ENCODE data around the gene NPAS3.

The NPAS3 gene

GRCh38 chr14:33714527-33715226 lies 776.0 kb downstream of the NPAS3 start:
- no peak for DNase-seq (ENCODE audit: low read depth in 2 of 2)

- no peak for DNase-seq (ENCODE audit: low read depth in 2 of 2)
These were observed 776.5 kb downstream of the NPAS3 start for GRCh38 chr14:33715227-33715528.

- no peak for DNase-seq (ENCODE audit: low read depth in 2 of 2)
These were observed 778.2 kb downstream of the NPAS3 start for GRCh38 chr14:33716921-33717320.

- DNase-seq (ENCODE audit: low read depth in 2 of 2), result no peak
These were observed 779.2 kb downstream of the NPAS3 start for GRCh38 chr14:33717866-33718265.

- no peak for DNase-seq (ENCODE audit: low read depth in 2 of 2)
These were observed 781.7 kb downstream of the NPAS3 start for GRCh38 chr14:33720284-33720787.

- no peak for DNase-seq (ENCODE audit: low read depth in 2 of 2)
These were observed 788.0 kb downstream of the NPAS3 start for GRCh38 chr14:33726685-33727084.

DNA sequence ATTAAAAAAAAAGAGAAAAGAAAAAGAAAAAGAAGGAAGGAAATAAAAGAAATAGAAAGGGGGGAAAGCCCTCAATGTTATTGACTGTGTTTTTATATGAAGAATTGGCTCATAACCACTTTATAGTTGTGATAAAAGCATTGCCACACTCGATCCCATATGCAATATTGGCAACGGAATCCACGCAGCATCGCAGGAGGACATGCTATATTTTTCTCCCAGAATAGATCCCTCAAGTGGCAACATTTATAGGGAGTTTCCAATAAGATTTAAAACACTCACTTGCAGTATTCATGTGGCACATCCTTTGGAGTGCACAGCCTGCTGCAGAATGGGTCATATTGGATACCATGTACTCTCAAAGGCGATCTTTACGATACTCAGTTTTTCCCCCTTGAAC lies 788.9 kb downstream of the NPAS3 start:
- DNase-seq (ENCODE audit: low read depth in 2 of 2), result no peak

DNA sequence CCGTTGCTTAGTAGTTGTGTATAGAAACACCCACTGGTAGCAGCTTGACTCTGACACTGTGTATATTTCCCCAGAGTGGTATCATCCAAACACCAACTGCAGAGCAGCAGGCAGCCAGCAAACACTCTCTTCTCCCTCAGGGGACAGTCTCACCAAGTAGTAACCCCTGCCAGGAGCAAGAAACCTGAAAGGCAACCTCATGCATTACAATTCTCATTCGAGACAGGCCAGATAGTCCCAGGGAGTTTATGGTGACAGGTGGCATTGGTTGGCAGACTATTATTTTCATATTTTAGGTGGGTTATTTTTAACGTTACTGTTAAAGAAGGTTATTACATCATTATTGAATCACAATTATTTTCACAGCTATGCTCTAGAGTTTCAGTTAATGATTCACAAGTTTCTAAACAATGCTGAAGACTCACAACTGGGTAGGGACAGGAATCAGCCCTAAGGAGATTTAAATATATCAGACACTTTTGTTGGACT lies 789.4 kb downstream of the NPAS3 start:
- no peak for DNase-seq (ENCODE audit: low read depth in 2 of 2)

DNA sequence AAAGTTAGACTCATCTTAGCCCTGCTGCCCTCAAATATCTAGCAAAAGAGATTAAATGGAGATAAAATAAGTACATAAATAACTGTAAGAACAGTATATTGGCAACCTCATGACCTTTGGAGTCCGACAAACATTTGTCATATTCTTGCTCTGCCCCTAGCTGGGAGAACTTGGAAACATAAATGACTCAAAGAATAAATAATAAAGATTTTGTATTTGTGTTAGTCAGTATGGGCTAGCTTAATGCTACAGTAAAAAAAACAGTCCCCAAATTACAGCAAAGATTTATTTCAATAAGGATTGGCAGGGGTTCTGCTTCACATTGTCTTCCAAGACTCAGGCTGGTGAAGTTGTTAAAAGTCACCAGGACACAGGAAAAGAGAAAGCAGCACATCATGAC lies 791.5 kb downstream of the NPAS3 start:
- DNase-seq (ENCODE audit: low read depth in 2 of 2), result no peak

- no peak for DNase-seq (ENCODE audit: low read depth in 2 of 2)
These were observed 793.5 kb downstream of the NPAS3 start for GRCh38 chr14:33732175-33732574.

DNA sequence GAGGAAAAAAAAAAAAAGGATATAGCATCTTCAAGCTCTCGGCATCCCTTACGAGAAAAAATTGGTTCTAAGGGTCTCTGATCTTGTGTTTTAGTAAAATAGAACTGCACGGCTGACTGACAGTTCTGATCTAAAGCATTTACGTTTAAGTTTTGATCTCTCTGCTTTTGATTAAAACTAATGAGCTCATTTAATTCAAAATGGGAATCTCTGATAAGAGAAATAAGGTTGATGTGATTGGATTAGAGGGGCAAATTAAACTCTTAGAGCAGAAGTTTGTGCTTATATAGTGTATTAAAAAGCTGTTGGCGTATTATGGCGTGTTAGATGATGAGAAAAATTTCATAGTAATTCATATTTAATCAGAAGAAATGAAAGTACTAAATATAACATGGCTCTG lies 794.6 kb downstream of the NPAS3 start:
- DNase-seq (ENCODE audit: low read depth in 2 of 2), result no peak

DNA sequence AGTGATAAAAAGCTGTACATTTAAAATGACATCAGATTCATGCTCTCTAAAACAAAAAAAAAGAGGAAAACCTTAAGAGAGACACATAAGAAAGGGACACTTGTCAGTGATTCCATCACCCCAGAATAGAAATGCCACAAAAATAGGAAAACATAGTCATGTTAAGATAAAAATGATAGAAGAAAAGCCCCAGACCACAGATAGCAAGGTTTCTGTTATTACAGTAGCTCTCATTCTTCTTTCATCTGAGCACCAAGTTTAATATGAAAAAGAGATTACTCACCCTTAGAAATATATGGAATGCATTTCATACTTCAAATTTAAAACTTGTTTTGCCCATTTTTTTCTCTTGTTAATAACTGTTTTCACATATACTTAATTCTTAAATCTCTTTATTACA lies 795.0 kb downstream of the NPAS3 start:
- no peak for DNase-seq (ENCODE audit: low read depth in 2 of 2)

DNA sequence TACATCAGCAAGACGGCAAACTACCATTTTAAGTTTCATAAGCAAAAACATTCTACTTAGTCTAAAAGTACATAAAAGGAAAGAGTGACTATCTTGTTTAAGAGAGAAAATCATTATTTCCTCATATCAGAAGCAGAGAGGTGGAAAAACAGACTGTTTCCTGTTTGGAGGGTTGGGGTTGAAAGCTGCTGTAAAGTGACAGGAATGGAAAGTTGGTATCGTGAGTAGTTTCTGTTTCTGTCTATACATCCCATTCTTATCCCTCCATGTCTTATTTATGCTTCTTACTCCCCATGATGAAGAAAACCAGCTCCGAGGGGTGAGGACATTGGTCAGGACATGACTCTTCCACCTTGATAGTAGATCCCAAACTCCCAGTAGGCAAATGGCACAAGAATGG lies 795.7 kb downstream of the NPAS3 start:
- no peak for DNase-seq (ENCODE audit: low read depth in 2 of 2)

- no peak for DNase-seq (ENCODE audit: low read depth in 2 of 2)
These were observed 797.7 kb downstream of the NPAS3 start for GRCh38 chr14:33736299-33736825.

DNA sequence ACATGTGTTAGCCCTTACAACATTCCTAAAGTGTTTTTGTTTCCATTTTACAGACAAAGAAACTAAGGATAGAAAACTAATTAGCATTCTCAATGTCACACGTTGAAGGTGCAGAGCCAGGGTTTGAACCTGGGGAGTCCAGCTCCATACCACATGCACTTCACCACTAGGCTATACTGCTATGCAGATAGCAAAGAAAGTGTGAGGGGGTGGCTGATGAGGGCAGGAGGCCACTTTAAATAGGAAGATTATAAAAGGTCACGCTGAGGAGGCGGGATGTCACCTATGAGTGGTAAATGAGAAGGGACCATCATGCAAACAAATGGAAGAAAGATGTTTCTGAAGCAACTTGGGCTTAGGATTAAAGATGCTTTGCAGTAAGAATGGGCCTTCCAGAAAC lies 798.3 kb downstream of the NPAS3 start:
- no peak for DNase-seq (ENCODE audit: low read depth in 2 of 2)

DNA sequence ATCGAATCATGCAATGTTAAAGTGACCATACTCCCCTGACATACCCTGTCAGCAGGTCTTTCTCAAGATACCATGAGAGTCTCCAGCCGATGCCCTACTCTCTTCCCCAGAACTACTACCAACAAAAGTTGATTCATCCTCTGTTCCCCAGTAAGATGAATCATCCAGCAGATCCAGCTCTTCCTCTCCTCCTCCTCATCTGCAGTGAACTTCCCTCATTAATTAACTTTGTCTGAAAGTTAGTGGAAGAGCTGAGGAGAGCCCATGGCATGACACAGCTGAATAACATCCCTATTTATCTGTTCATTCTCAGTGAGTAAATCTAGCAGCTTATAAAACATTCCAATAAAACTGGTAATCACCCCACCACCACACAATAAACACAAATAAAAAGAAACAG lies 798.8 kb downstream of the NPAS3 start:
- DNase-seq (ENCODE audit: low read depth in 2 of 2), result peak; percentile 62 to 64

DNA sequence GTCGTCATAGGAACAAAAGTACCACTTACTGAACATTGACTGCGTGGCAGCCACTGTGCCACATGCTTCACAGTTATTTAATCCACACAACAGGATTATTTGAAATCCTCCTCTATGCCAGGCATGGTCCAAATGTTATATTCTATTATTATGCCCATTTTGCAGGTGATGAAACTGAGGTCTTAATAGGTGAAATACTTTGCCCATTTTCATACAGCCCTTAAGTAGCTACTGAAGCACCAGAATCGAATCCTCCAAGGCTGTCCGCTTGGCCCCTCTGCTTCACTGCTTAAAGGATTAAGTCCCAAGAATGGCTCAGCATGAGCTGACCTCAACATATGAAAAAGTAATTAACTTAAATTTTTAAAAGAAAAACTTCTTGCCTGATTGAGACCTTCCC lies 799.4 kb downstream of the NPAS3 start:
- DNase-seq (ENCODE audit: low read depth in 2 of 2), result no peak

- no peak for DNase-seq (ENCODE audit: low read depth in 2 of 2)
These were observed 799.8 kb downstream of the NPAS3 start for GRCh38 chr14:33738491-33738890.

DNA sequence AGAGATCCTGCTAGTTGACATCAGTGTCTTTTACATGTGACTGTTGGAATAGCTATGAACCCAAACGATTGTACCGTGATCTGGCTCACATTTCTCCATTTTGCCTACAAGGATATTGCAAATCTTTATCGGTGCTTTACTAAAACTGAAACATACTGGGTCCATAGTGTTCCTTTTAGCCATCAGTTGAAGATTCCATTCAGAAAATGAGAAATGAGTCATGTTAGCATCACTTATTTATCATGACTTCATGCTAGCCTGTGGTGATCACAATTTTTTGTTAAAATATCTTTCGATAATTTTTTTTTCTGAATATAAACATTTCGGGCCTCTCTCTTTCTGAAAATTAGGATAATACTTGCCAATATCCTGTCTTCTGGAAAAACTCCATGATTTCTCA lies 801.9 kb downstream of the NPAS3 start:
- DNase-seq (ENCODE audit: low read depth in 2 of 2), result no peak

GRCh38 chr14:33742166-33742565 lies 803.5 kb downstream of the NPAS3 start:
- DNase-seq (ENCODE audit: low read depth in 2 of 2), result no peak

- no peak for DNase-seq (ENCODE audit: low read depth in 2 of 2)
These were observed 806.5 kb downstream of the NPAS3 start for GRCh38 chr14:33745163-33745562.

GRCh38 chr14:33747749-33748148 lies 809.1 kb downstream of the NPAS3 start:
- no peak for DNase-seq (ENCODE audit: low read depth in 2 of 2)

GRCh38 chr14:33754261-33754660 lies 815.6 kb downstream of the NPAS3 start:
- DNase-seq (ENCODE audit: low read depth in 2 of 2), result no peak

DNA sequence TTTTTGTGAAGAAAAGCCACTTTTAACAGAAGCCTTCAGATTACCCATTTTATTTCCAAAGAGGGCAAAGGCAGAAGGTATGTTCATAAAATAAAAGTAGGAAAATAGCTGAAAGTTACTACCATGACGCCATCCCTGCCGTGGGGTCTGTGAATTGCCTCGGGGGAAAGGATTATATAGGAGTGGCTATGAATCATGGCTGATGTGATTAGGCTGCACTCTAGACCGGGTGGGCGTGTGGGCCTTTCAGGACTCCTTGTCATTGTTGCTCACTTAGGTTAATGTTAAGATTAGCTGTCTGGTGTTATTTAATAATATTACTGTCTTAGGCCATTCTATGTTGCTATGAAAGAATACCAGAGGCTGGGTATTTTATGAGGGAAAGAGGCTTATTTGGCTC lies 816.7 kb downstream of the NPAS3 start:
- DNase-seq (ENCODE audit: low read depth in 2 of 2), result no peak

Data from fibroblast of skin of left biceps (primary cell).